Heart left ventricle (tissue), 16 donors: Measurements from ENCODE around the gene CEP128. TPM values are rescaled to one million over a fixed set of nuclear protein-coding genes. Genes with fewer than 3 reads are reported as not detected.

Source experiments
- ATAC-seq, 4 donors: fragments of 200-7000 bp; cut with Tn5 transposase; one replicate each; pipeline ENCODE4 v1.9.1; 2020 to 2022; ENCODE audit warnings: moderate library complexity in 4 of 4, mild to moderate bottlenecking in 3 of 4, moderate number of reproducible peaks in 1 of 4
- DNase-seq, 5 donors: peaks; one replicate each; pipeline ENCODE4 v3.0.0-alpha.2; 2020
- H3K27ac ChIP-seq, 12 donors: fragments of 200-600 bp; sonication (generic) in 4 of 12; one replicate each; pipeline versions ENCODE4 v1.5.0 to v1.8.0; 2016 to 2022; ENCODE audit warnings: mild to moderate bottlenecking in 2 of 12
- H3K27me3 ChIP-seq, 9 donors: fragments of 200-600 bp; sonication (generic) in 2 of 9; one replicate each; pipeline versions ENCODE4 v1.5.1 to v1.8.0; 2016 to 2022; ENCODE audit warnings: mild to moderate bottlenecking in 3 of 9
- H3K36me3 ChIP-seq, 9 donors: fragments of 200-600 bp; sonication (generic) in 2 of 9; one replicate each; pipeline versions ENCODE4 v1.5.0 to v1.8.0; 2018 to 2022; ENCODE audit warnings: mild to moderate bottlenecking in 2 of 9
- H3K4me1 ChIP-seq, 12 donors: fragments of 200-600 bp; sonication (generic) in 4 of 12; one replicate each; pipeline versions ENCODE4 v1.5.0 to v1.8.0; 2016 to 2022; ENCODE audit warnings: mild to moderate bottlenecking in 3 of 12
- H3K4me3 ChIP-seq, 12 donors: fragments of 200-600 bp; sonication (generic) in 4 of 12; one replicate each; pipeline versions ENCODE4 v1.5.0 to v1.8.0; 2017 to 2022; ENCODE audit warnings: mild to moderate bottlenecking in 9 of 12, moderate library complexity in 4 of 12
- H3K9me3 ChIP-seq, 12 donors: fragments of 200-600 bp; sonication (generic) in 4 of 12; one replicate each; pipeline versions ENCODE4 v1.5.0 to v1.8.0; 2016 to 2022; ENCODE audit warnings: mild to moderate bottlenecking in 1 of 12
- POLR2A ChIP-seq, 2 donors: fragments of 450-650 bp; IDR thresholded peaks; one replicate each; pipeline ENCODE4 v1.6.1; 2017; ENCODE audit warnings: antibody characterized with exemption in 2 of 2, mild to moderate bottlenecking in 2 of 2, moderate library complexity in 2 of 2
- WGBS, 4 donors: extraction: QIAGEN DNeasy Blood & Tissue Kit in 2 of 4; methylation state at CpG; one replicate each; pipeline versions ENCODE4 v1.1.5 to v1.1.7; 2013 to 2018; 5-methylcytosine and 5-hydroxymethylcytosine counted together
- intact Hi-C, 10 donors: fragments of 100-400 bp; cut with DNase I; formaldehyde crosslinking; loops; one replicate each; pipeline versions ENCODE4 v1.11.1 to v1.14.2; 2022
- polyA plus RNA-seq, 2 donors: library from polyadenylated mRNA; stranded (reverse); fragments of 200-250 nt; gene quantifications; one replicate each; pipeline ENCODE4 v1.2.3, GENCODE V29; 2013
- total RNA-seq, 9 donors: library from RNA; depleted of rRNA in 2 of 9; stranded (reverse); fragments of >200 nt in 2 of 9; fragmentation: NEBNext Ultra II Directional in 3 of 9; extraction: Animal tissue kit (Norgen Biotek cat#: 25700) in 3 of 9; gene quantifications; one replicate each; pipeline versions ENCODE4 v1.1.0 to v1.2.4, GENCODE V29; 2016 to 2023
- TF ChIP-seq, protein P1 (sequence below), 12 donors: fragments of 200-600 bp; sonication (generic) in 4 of 12; IDR thresholded peaks; one replicate each; pipeline versions ENCODE4 v1.5.0 to v1.8.0; 2018 to 2022; ENCODE audit warnings: antibody characterized with exemption in 12 of 12, mild to moderate bottlenecking in 5 of 12
- donor health status: ischemic (EF 13 %, LVEDD 7.1; RV severe dilation, severe dysfunction).
- donor health status: healthy with polysubstance abuse.
- donor health status: DM: no; HTN: yes; CAD: no.
- donor health status: DM: no; HTN: no; CAD: no.
- donor health status: ischemic (EF 25% LVEDD 6.9; RV normal size, moderate dysfunction).
- donor health status: ischemic (EF 25% LVEDD 5.7; RV mildly dilated, moderate dysfunction).
- donor health status: healthy.
- donor health status: DM: yes; HTN: yes; CAD: no.
- donor health status: ischemic (EF 35%, LVEDD 5.7; RV mildly dilated, moderate dysfunction).
- donor health status: nonischemic (EF 11% LVEDD 7.7; RV severe dilation, severe dysfunction).
- donor health status: DM: yes; HTN: yes; CAD: no.
- donor health status: PGD.
- donor health status: ischemic (EF 29% LVEDD 5.4; RV normal size, mild dysfunction).
- donor health status: nonischemic (EF 23%, LVEDD 6.1; RV moderate dilation, normal function).

Gene CEP128
- total and polyA plus RNA-seq, 11 donors = 0.94 to 6.6 (median 3.4) TPM

DNA sequence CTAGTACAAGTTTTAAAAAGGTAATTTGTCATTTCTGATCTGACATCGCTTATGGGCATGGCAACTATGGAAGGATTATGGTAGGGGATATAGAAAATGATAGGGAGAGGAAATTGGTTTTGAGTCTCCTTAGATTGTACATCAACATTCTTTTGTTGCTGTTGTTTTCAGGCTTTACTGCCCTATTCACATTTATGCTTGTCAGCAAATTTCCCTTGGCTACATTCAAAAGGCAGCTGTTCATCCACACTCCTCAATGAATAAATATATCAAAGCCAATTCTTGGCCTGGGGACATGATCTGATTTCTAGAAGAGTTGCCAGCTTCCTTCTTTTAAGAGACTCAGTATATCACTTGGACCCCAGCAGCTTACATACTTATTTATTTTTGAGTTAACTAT is 283.4 kb downstream of the CEP128 start:
- Histone ChIP-seq H3K27ac (no peak overlapping the region), H3K36me3 (no peaks in the 10 kb centered on the region), H3K9me3 (peaks cover 0 to under 1% (median 0%) of the 10 kb centered on the region in 12 donors), H3K4me1 (no peaks in the 10 kb centered on the region), H3K4me3 (no peak overlapping the region), H3K27me3 (no peaks in the 10 kb centered on the region)
- ATAC-seq = no peak
- DNase-seq = no peak
- 92 to 100% (median 98%) methylated on average over 1 of the region's 1 CpG for WGBS, 4 donors
- no peak for TF ChIP-seq POLR2A (IDR thresholded peaks at IDR 0.05)
- TF ChIP-seq, protein P1, sequence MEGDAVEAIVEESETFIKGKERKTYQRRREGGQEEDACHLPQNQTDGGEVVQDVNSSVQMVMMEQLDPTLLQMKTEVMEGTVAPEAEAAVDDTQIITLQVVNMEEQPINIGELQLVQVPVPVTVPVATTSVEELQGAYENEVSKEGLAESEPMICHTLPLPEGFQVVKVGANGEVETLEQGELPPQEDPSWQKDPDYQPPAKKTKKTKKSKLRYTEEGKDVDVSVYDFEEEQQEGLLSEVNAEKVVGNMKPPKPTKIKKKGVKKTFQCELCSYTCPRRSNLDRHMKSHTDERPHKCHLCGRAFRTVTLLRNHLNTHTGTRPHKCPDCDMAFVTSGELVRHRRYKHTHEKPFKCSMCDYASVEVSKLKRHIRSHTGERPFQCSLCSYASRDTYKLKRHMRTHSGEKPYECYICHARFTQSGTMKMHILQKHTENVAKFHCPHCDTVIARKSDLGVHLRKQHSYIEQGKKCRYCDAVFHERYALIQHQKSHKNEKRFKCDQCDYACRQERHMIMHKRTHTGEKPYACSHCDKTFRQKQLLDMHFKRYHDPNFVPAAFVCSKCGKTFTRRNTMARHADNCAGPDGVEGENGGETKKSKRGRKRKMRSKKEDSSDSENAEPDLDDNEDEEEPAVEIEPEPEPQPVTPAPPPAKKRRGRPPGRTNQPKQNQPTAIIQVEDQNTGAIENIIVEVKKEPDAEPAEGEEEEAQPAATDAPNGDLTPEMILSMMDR (IDR thresholded peaks at IDR 0.05) = no peak
- intact Hi-C loops = no loop called here

GRCh38 chr14:80653956-80654355 is 287.6 kb downstream of the CEP128 start:
- H3K27ac ChIP-seq = no peak overlapping the region
- WGBS, 4 donors = 91 to 92% (median 92%) methylated on average over 3 of the region's 3 CpGs
- ATAC-seq (no peak), DNase-seq (no peak)
- intact Hi-C loops = no loop called here
- H3K4me3 ChIP-seq = no peak overlapping the region
- TF ChIP-seq POLR2A (IDR thresholded peaks at IDR 0.05) = no peak
- TF ChIP-seq, protein P1 (IDR thresholded peaks at IDR 0.05) = no peak
- no peaks in the 10 kb centered on the region for H3K27me3 ChIP-seq
- H3K4me1 ChIP-seq = no peaks in the 10 kb centered on the region
- H3K9me3 ChIP-seq = peaks cover 0 to 20% (median 0%) of the 10 kb centered on the region in 12 donors
- no peaks in the 10 kb centered on the region for H3K36me3 ChIP-seq

GRCh38 chr14:80645667-80646413 is 295.7 kb downstream of the CEP128 start:
- Histone ChIP-seq H3K27ac (no peak overlapping the region), H3K9me3 (peaks cover 0 to 10% (median 0%) of the 10 kb centered on the region in 12 donors), H3K4me3 (no peak overlapping the region), H3K36me3 (no peaks in the 10 kb centered on the region), H3K4me1 (no peaks in the 10 kb centered on the region), H3K27me3 (no peaks in the 10 kb centered on the region)
- ATAC-seq (no peak), DNase-seq (no peak)
- intact Hi-C loops = no loop called here
- TF ChIP-seq, protein P1 (IDR thresholded peaks at IDR 0.05) = no peak
- no peak for TF ChIP-seq POLR2A (IDR thresholded peaks at IDR 0.05)
- 91 to 98% (median 96%) methylated on average over 5 of the region's 5 CpGs for WGBS, 4 donors

GRCh38 chr14:80644826-80645225 is 296.7 kb downstream of the CEP128 start:
- ATAC-seq = no peak

More at GRCh38 chr14:80644826-80645225, 296.7 kb downstream of the CEP128 start:
- no peak for DNase-seq
- intact Hi-C loops = no loop called here
- no peak overlapping the region for H3K4me3 ChIP-seq
- TF ChIP-seq POLR2A (IDR thresholded peaks at IDR 0.05) = no peak
- TF ChIP-seq, protein P1 (IDR thresholded peaks at IDR 0.05) = no peak
- H3K36me3 ChIP-seq = no peaks in the 10 kb centered on the region
- peaks cover 0 to 9% (median 0%) of the 10 kb centered on the region in 12 donors for H3K9me3 ChIP-seq
- no peak overlapping the region for H3K27ac ChIP-seq
- H3K4me1 ChIP-seq = no peaks in the 10 kb centered on the region
- 61 to 77% (median 67%) methylated on average over 2 of the region's 2 CpGs for WGBS, 4 donors
- no peaks in the 10 kb centered on the region for H3K27me3 ChIP-seq
